ENCODE measurements around the gene TJP3.

TJP3 gene

DNA sequence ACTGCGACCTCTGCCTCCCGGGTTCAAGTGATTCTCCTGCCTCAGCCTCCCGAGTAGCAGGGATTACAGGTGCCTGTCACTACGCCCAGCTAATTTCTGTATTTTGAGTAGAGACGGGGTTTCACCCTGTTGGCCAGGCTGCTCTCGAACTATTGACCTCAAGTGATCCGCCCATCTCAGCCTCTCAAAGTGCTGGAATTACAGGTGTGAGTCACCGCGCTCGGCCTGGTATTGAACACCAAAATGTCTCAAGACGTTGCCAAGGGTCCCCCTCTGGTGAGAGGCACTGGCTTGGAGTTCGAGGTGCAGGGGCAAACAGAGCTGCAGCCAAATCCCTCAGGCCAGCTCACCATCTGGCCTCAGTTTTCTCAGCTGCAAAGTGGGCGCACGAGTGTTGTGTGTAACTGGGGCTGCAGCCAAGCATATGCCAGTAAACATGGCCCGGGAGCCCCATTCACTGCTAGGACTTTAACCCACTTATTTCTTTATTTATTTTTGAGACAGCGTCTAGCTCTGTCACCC lies 8.0 kb downstream of the TJP3 start:
- no peak for DNase-seq (ENCODE audit: low spot score)

DNA sequence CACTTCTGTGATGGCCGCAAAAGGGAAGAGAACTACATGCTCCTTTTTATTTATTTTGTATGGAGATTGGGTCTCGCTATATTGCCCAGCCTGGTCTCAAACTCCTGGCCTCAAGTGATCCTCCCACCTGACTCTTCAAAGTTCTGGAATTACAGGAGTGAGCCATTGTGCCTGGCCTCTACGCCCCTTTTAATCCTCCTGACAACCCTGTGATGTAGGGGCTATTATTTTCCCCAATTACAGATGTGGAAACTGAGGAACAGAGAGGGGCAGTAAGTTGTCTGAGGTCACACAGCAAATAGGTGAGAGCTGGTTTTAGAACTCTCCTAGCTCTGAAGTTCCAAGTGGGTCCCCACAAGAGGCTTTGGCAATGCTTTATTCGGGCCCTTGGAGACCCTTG lies 11.7 kb downstream of the TJP3 start:
- no peak for DNase-seq (ENCODE audit: low spot score)

DNA sequence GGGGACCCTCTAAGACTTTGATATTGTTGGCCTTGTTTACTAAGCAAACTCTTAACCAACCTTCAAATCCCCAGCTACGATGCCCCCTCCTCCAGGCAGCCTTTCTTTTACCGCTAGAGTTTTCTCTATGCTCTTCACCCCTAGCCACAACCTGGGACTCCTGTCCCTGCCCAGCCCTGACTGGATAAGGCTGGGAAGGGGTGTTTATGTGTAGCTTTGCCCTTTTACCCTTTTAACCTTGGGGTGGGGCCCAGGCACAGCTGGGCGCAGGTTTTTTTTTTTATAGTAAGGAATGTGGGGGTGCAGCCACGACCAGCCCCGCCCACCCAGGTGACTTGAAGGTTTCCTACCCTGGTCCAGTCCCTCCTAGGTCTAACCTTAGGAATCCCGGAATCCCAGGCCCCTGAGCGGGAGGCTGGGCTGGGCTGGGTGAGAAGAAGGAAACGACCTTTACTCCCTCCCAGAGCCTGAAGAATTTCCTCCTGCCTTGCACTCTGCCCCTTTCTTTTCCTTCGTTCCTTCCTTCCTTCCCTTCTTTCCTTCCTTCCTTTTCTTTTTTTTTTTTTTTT lies 12.2 kb downstream of the TJP3 start:
- no peak for DNase-seq (ENCODE audit: low spot score)

DNA sequence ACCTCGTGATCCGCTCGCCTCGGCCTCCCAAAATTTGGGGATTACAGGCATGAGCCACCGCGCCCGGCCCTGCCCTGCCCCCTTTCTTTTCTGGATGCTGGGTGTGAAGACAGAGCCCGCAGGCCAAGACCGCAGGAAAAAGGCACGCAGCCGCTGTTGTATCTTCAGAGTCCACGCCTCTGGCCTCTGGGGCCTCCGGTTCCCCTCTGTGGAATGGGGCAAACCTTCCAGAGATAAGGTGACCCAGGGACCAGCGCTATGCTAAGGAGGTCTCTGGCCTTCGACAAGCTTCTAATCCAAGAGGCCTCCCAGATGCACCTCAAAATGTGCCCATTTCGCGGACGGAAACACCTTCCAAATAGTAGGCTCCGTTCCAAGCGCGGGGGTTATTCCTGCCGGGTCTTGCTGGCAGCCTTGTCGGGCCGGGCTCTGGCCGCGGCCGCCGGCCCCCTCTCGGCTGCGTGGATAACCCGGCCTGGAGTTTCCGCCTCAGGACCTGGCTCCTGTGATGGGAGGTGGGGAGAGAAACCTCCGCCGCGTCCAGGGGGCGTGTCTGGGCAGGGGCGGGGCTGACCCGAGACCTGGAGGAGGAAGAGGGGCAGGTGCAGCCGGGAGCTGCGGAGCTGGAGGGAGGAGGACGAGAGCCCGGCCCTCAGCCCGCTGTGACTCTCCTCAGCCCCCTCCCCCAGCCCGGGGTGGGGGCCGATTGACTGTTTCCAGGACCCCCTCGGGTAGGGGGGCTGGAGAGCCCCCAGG lies 13.1 kb downstream of the TJP3 start:
- DNase-seq (ENCODE audit: low spot score): peak; percentile 77

DNA sequence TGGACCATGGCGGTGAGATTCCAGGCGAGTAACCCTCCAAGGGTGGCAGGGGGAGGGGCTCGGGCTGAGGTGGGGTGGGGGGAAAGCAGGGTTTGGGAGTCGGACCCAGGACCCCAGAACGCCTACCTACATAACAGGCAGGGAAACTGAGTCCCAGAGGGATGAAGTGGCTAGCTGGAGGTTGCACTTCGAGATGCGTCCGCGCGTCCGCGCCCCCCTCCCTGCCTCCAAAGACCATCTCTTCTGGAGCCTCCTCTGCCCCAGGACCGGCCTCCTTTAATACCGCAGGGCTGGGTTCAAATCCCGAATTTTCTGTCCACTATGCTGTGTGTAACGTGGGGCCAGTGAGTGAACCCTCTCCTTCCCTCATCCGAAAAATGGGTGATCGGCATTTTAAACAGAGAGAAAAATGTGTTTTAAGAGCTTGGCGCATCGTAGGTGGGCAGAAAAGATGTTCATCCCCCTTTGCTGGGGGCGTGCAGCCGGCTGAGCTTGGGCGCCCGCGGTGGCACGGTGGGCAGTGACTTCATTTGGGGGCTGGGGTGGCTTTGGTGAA lies 13.8 kb downstream of the TJP3 start:
- no peak for DNase-seq (ENCODE audit: low spot score)

DNA sequence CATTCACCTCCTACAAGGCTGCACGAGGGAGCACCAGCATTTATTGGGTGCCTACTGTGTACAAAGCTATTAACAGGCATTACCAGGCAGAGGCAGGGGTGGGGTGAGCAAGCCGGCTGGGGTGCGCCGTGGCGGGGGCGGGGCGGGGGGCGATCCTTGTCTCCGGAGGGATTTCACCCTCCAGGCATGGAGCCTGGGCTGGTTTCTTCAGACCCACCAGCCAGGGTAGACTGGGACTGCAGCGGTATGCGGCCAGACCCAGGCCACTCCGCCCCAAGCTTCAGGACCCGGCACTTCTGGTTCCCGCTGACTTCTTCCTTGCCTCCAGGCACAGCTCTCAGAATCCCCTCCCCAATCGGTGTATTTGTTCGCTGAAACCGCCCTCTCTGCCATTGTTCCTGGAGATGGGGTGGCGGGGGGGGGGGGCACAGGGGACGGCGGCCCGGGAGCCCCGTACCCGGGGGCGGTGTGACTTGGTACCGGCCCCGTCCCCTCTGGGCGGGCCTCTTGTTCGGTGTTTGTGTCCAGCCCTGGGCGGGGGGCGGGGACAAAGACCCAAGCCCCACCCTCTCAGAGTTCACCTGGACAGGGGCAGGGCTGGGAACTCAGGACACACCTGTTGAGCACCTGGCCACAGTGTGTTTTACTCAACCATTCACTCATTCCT lies 14.4 kb downstream of the TJP3 start:
- no peak for DNase-seq (ENCODE audit: low spot score)

DNA sequence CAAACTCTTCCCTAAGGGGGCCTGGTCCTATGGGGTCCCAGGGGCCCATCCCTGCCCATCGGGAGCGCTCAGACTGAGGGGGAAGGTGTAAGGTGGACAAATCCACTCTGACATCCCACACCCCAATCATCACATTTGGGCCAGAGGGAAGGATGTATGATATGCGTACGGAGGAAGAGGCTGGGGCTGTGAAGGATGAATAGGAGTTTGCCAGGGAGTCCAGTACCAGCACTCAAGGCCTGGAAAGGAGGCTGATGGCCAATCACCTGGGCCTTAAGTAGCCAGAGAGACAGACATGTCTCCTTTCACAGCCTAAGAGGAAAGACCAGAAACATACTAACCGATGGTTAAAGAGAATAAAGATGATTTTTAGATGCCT lies 14.9 kb downstream of the TJP3 start:
- no peak for DNase-seq (ENCODE audit: low spot score)

DNA sequence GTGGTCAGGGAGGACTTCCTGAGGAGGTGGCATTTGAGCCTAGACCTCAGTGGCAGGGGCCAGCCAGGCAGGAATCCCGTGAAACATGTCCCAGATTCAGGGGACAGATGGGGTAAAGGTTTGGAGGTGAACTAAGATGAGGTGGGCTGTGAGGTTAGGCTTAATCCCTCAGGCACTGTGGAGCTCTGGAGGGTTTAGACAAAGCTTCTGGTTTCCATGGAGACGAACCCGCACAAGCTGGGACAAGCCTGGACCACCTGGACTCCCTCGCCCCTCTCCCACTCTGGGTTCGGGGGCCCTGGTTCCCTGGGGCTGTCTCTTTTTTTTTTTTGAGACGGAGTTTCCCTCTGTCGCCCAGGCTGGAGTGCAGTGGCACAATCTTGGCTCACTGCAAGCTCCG lies 15.7 kb downstream of the TJP3 start:
- no peak for DNase-seq (ENCODE audit: low spot score)

DNA sequence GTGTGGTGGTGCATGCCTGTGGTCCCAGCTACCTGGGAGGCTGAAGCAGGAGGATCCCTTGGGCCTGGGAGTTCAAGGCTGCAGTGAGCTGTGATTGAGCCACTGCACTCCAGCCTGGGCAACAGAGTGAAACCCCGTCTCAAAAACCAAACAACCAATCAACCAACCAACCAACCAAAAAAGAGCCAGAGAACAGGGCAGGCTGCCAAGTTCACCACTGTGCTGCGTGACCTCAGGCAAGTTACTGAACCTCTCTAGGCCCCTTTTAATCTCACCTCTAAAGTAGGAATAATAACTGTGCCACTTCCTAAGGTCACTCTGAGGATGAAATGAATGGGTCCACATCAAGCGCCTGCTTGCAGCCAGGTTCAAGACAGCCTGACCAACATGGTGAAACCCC lies 16.9 kb downstream of the TJP3 start:
- DNase-seq (ENCODE audit: low spot score): no peak

DNA sequence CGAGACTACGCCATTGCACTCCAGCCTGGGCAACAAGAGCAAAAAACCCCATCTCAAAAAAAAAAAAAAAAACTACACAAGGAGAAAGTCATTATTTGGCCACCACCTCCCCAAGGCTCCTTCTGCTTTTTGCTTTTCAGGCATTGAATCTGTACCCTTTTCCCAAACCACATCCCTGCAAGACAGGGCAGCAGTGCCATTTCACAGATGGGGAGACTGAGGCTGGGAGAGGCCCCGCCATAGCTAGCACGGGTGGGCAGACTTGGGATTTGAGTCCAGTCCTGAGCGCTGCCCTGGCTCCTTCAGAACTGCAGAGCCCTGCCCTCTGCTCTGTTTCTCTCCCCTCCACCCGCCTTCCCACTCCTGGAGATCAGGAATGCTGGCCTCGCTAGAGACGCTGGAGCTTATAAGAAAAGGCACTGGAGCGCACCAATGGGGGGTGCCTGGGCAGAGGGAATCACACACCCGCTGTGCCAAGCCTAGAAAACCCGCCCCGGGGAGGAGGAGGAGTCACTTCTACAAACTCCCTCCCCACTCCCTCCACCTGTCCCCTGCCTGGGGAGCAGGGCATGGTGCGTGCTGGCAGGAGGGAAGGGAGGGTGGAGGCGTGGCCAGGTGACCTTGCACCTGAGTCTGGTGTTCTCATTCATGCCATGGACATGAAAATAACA lies 17.6 kb downstream of the TJP3 start:
- DNase-seq (ENCODE audit: low spot score): peak; percentile 39

DNA sequence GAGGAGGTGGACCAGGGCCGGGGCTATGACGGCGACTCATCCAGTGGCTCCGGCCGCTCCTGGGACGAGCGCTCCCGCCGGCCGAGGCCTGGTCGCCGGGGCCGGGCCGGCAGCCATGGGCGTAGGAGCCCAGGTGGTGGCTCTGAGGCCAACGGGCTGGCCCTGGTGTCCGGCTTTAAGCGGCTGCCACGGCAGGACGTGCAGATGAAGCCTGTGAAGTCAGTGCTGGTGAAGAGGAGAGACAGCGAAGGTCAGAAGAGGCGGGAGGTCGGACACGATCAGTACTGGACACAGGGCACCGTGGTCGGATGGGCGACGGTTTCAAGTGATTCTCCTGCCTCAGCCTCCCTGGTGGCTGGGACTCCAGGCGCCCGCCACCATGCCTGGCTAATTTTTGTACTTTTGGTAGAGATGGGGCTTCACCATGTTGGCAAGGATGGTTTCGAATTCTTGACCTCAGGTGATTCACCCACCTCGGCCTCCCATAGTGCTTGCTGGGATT lies 22.3 kb downstream of the TJP3 start:
- no peak for DNase-seq (ENCODE audit: low spot score)

DNA sequence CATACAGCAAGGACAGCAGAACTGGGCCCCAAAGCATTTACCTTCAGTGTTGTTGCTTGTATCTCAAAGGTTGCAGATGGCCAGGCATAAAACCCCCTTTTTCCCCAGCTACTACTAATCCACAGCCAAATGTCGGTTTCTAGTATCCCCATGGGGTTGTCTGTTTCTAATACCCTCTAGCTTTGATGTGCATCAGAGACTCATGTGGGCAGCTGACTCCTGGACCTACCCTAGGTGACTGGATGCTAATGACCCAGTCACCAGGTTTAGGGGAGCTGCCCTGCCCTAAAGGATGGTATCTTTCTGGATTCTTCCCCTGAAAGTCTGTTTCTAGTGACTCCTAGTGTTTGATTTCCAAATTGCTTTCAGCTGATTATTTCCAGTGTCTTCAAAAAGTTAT lies 23.9 kb downstream of the TJP3 start:
- no peak for DNase-seq (ENCODE audit: low spot score)

DNA sequence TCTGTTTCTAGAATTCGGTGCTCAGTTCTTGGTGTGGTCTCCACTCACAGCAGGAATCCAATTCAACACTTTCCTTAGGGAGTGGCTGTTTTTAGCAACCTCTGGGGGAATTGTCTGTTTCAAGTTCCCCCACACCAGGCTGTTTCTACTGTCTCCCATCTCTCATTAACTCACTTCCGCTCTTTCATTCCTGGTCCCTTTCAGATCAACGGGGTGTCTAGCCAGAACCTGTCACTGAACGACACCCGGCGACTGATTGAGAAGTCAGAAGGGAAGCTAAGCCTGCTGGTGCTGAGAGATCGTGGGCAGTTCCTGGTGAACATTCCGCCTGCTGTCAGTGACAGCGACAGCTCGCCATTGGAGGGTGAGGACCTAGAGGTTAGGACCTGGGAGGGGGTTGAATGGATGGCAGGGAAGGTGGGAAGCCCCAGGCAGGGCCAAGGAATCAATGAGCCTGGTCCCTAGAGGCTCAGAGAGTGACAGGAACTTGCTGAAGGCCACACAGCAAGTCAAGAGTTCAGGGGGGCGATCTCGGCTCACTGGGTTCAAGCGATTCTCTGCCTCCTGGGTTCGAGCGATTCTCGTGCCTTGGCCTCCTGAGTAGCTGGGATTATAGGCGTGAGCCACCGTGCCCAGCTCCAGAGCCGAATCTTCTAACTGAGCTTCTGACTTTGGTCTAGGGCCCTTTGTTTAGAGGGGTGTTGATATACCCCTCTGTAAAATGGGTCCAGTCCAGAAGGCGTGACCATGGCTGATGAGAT lies 25.5 kb downstream of the TJP3 start:
- no peak for DNase-seq (ENCODE audit: low spot score)

DNA sequence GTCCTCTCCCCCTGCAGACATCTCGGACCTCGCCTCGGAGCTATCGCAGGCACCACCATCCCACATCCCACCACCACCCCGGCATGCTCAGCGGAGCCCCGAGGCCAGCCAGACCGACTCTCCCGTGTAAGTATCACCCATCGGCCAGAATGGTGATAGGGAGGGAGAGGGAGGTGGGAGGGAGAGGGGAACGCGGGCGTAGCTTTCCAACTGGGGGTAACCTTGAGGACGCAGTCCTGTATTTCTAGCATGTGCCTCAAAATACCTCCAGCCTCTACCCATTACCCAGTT lies 26.1 kb downstream of the TJP3 start:
- DNase-seq (ENCODE audit: low spot score): no peak

DNA sequence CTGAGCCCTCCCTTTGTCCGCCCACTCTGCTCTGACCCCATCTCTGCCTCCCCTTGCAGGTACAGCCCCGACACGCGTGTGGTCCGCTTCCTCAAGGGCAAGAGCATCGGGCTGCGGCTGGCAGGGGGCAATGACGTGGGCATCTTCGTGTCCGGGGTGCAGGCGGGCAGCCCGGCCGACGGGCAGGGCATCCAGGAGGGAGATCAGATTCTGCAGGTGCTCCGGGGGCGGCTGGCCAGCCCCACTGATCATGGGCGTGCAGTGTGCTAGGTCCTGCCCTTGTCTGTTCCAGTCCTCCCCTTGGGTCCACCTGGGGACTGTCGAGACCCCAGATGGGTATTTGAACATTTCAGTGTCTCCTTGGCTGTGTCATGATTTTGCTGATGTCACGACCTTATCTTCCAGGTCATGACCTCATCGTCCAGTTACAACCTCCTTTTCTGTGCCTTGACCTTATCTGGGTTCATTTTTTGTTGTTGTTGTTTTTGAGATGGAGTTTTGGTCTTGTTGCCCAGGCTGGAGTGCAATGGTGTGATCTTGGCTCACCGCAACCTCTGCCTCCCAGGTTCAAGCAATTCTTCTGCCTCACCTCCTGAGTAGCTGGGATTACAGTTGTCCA lies 28.0 kb downstream of the TJP3 start:
- DNase-seq (ENCODE audit: low spot score): no peak

DNA sequence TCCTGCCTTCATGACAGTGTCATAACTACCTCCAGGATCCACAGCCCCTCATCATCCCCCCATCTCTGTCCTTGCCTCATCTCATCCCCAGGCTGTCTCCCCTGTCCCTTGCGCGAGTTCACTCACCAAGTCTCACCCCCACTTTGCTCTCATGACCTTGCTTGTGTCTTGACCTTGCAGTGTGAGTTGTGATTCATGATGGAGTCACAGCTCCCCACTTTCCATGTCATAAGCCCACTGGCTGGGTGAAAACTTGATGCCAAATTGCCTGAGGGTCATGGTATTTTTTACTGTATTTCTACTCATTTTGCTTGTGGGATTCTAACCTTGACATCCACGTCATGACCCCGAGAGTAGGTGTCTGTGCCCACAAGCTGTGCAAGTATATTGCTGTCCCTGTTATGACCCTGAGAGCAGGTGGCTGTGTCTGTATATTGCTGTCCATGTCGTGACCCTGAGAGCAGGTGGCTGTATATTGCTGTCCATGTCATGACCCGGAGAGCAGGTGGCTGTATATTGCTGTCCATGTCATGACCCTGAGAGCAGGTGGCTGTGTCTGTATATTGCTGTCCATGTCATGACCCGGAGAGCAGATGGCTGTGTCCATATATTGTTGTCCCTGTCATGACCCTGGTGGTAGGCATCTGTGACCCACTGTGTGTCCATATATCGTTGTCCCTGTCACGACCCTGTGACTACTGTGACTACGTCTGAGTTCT lies 29.5 kb downstream of the TJP3 start:
- DNase-seq (ENCODE audit: low spot score): no peak

DNA sequence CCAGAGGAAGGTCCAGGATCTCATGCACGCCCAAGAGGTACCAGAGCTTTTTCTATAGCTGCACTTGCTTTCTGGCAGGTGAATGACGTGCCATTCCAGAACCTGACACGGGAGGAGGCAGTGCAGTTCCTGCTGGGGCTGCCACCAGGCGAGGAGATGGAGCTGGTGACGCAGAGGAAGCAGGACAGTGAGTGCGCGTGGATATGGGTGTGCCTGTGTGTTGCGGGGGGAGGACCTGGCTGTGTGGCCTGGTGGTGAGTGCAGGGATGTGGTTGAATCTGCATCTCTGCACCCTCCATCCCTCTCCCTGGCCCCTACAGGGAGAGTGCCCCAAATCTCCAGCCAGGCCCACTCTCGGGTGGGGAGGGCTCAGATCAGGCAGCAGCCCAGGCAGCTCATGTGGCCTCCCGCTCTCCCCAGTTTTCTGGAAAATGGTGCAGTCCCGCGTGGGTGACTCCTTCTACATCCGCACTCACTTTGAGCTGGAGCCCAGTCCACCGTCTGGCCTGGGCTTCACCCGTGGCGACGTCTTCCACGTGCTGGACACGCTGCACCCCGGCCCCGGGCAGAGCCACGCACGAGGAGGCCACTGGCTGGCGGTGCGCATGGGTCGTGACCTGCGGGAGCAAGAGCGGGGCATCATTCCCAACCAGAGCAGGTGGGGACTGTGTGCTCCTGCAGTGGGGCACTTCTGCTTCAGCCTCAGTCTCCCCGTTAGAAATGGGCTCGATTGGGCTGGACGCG lies 30.5 kb downstream of the TJP3 start:
- DNase-seq (ENCODE audit: low spot score): no peak

DNA sequence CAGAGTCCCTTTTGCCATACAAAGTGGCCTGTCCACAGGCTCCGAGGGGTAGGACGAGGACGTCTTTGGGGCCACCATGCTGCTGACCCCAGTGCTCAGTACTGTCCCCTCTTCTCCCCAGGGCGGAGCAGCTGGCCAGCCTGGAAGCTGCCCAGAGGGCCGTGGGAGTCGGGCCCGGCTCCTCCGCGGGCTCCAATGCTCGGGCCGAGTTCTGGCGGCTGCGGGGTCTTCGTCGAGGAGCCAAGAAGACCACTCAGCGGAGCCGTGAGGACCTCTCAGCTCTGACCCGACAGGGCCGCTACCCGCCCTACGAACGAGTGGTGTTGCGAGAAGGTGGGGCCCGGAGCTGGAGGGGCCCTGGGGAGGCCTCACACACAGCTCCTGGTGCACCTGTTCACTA lies 32.2 kb downstream of the TJP3 start:
- no peak for DNase-seq (ENCODE audit: low spot score)

DNA sequence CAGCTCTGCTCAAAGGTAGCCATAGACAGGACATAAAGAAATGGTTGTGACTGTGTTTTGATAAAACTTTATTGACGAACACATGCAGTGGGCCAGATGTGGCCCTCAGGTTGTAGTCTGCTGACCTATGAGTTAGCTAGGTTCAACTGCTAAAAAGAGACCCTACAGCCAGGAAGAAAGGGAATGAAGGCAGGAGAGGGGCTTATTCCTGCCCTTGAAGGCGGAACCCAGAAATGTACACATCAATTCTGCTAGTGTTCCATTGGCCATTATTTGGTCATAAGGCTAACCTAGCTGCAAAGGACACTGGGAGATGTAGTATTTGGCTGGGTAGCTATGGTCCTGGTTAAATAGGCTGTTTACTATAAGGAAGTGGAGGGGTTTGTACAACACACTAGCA lies 35.3 kb downstream of the TJP3 start:
- no peak for DNase-seq (ENCODE audit: low spot score)
